Stimulated activated CD4-positive, alpha-beta T cell treated with anti-CD3 and anti-CD28 coated beads, TNF-alpha, amount 100 ng/mL, for 48 hours (primary cell): ENCODE data around the gene SPAAR.
"Not testable (repeated sequence)": the region's sequence is repeated elsewhere in the genome, so short reads cannot be mapped to it uniquely, and the experiment has no call there.

Source experiments
- DNase-seq, 3 donors: peaks; one replicate each; pipeline ENCODE4 v3.0.0-alpha.2; 2020; ENCODE audit warnings: low read depth in 3 of 3

SPAAR gene, protein sequence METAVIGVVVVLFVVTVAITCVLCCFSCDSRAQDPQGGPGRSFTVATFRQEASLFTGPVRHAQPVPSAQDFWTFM

DNA sequence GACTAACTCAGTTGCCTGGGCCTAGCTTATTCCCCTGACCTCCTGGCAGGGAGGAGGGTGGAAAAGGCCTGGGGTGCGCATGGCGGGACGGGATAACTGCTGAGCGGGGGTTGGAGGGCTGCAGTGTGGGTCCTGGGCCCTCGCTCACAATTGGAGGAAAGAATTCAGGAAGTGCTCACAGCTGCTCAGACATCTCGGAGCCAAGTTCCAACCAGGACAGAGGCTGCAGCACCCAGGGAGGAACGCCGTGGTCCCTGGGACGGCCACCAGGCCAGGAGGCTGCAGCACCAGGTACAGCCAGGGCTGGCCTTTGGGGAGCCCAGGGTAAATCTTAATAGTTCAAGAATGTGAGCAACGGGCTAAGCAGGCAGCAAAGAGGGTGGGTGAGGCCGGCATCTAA is at the start of gene SPAAR:
TSS of gene SPAAR (plus strand) at position 217 of the 400 bp plus-strand sequence. CDS start 974 bp downstream, outside the sequence.
- DNase-seq: no peak

DNA sequence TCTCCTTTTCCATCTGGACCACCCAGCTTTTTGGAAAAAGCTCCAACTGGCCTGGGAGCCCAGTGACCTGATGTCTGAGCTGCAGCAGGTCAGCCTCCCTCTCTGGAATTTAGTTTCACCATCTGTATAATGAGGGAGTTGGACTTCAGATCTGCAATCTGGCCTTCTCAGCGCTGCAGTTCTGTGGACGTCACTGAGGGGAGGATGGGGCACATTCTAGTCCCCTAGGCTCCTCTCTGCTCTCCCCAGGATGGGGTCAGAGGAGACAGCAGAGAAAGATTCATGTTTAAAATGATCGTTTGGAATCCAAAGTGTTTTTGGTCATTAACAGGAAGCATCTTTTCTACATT is 49.3 kb upstream of the SPAAR start:
- no peak for DNase-seq

DNA sequence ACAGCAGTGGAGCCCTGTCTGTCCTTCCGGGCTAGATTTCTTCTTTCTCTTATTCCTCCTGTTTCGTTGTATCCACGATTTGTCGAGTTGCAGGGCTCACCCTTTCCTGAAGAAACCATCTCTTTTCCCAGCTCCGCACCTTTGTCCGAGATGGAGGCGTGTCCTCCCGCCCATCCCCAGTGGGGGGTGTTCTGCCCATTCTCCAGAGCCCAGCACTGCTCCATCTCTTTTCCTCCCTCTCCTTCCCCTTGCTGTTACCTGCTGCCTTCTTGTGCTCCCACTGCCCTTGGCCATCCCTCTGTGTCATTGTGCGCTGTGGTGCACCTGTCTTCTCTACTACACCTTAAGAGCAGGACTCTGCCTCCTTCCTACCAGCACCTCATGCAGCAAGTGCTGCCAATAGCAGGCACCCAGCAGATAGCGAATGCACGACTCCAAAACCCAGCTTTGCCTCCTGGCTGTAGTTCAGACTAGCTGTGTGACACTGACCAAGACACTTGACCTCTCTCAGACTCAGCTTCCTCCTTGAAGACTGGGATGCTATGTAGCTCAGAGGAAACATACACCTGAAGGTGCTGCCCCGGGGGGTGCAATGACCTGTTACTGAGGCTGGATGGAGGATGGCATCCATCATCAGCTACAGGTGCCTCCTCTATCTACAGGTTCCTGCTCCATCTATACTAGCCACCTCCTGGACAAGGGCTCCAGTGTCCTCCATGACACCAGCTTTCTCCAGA is 48.0 kb upstream of the SPAAR start:
- DNase-seq: no peak

DNA sequence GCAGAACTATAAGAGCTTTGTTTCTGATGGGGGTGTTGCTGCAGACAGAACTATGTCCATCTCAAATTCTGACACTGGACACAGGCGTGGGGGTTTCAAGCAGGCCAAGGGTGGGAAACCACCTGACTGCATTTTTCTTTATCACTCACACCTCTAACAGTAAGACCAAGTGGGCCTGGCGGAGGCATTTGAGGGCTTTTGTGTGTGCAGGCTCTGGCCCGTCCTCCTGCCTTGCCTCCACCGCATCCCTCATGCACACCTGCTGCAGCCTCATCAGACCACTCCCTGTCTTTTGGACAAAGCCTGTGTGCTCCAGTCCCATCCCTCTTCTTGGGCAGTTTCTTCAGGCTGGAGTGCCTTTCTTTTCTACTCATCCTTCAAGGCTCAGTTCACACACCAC is 47.0 kb upstream of the SPAAR start:
- no peak for DNase-seq

DNA sequence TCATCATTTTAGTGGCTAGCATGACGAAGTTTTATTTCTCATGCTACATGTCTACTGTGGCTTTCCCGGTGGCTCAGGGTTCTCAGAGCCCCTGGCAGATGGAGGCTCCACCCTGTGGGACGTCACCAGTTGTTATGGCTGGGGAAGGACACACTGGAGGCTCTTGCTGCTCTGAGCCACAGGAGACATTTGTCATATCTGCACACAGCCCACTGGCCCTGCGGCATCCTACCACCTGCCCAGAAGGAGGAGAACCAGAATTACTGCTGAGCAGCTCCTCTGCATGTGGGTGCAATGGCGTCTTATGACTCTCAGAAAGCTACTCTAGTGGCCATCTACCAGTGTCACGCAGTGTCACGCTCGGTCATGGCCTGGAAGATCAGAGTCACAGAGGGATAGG is 45.7 kb upstream of the SPAAR start:
- no peak for DNase-seq

DNA sequence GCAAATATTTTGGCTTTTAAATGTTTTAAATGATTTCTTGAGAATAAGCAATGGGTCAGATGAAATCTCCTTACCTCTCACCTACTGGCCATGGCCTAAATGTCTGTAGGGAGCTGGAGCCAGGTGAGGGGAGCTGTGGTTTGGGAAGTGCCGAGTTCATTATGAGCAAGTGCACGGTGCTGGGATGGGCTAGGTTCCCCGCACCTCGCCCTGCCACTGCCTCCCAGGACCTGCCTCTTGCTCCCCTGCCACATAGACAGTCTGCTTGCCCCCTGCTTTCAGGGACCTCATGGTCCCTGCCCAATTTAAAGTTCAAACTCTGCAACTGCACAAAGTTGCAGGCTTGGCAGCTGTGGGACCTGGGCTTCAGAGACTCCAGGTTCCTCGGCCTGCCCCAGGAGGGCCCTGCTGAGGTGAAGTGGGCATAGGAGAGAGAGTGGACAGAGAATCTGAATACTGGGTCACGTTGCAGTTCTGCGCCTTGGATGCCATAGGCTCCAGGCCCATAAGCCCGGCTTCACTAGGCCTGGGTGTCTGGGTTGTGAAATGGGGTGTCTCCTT is 44.5 kb upstream of the SPAAR start:
- DNase-seq: no peak

DNA sequence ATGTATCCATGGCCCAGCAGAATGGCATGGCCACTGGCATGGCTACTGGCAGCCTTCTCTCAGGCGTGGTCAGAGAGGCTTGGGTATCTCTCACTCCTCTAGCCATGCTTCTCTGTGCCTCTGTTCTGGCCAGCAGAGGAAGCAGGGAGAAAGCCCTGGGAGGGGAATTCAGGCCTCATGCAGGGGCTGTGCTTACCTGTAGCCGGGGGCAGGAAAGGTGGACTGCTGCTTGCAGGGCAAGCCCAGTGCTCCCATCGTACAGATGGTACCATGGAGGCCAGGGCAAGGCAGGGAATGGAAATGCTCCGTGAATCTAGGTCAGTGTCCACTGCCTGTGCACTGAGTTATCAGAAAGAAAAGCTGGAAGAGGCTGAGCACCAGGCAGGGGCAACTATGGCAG is 41.8 kb upstream of the SPAAR start:
- no peak for DNase-seq

DNA sequence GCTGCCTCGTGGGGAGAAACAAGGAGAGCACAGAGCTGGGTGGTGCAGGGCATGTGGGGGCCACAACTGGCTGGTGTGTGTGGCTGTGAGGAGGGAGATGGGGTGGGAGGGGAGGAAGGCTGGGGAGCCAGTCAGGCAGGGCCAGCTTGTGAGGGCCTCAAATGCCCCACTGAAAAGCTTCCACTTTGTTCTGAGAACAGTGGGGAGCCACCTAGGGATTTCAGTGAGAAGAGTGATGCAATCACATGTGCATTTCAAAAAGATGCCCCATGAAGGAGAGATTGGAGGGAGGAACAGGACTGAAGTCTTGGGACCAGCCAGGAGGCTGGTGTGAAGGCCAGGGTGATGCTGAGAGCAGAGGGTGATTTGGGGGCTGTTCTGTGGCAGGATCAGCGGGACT is 40.4 kb upstream of the SPAAR start:
- no peak for DNase-seq

DNA sequence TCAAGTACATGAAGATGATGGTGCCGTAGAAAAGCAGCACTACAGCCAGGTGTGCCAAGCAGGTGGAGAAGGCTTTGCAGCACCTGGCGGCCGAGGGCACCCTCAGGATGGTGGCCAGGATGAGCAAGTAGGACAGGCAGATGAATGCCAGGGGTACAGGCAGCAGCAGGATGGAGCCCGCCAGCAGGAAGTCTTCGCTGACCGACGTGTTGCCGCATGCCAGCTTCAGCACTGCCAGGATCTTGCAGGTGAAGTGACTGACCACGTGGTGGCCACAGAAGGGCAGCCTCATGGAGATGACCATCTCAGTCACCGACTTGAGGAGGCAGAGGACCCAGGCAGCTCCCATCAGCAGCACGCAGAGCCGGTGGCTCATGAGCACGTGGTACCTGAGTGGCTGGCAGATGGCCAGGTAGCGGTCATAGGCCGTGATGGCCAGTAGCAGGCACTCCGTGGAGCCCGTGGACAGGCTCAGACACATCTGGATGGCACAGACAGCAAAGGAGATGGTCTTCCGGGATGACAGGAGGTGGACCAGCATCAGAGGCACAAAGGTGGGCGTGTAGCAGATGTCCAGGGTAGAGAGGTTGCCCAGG is 39.6 kb upstream of the SPAAR start:
- no peak for DNase-seq

DNA sequence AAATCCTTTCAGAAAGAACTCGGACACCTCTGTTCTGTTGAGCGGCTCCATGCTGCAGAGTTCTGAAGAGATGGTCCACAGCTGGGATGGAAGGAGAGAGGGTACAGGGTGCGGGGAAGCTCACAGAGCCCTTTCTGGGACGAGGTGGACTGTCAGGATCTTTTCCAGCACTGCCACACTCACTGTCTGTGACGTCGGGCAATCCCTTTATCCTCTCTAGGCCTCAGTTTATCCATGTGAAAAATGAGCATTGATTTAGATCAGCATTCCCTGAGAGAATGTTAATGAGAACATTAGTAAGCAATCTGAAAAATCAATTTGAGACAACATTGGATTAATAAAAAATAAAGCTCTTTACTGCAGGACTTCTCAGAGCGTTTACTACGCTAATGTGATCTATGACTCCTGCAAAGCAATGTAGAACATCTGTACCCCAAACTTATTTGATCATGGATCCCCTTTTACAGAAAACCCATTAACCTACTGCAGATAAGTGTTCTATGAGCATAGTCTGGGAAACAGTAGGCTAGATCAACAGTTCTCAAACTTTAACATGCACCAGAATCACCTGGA is 38.9 kb upstream of the SPAAR start, which contains the start of gene OR13J1:
TSS of gene OR13J1 (minus strand) at position 51 of the 573 bp plus-strand sequence. CDS start at position 51, 0 bp downstream.
- no peak for DNase-seq

DNA sequence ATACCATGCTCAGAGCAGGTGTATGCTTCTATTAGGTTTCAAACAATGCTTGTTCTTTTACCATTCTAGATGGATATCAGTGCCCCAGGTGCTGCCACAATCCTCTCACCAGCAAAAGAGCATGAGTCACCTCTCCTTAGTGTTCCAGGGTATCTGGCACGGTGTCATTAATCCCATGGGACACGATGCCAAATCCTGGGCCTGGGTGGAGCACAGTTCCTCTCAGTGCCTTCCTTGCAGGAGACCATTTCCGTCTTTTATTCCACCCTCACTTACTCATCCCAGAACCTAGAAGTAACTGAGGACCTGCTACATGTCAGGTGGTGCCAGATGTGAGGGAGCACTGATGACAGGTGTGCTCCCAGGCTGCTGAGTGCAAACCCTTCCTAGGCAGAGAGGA is 37.7 kb upstream of the SPAAR start:
- DNase-seq: no peak

DNA sequence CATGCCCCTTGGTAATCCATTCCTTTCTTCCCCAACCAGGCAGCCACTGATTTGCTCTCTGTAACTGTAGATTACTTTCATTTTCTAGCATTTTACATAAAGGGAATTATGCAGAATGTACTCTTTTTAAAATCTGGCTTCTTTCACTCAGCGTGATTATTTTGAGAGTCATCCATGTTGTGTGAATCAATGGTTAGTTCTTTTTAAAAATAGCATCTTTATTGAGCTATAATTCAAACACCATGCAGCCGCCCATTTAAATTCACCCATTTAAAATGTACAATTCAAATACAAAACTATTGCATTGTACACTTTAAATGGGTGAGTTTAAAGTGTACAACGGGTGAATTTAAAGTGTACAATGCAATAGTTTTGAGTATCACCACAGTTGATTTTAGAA is 36.8 kb upstream of the SPAAR start:
- no peak for DNase-seq

DNA sequence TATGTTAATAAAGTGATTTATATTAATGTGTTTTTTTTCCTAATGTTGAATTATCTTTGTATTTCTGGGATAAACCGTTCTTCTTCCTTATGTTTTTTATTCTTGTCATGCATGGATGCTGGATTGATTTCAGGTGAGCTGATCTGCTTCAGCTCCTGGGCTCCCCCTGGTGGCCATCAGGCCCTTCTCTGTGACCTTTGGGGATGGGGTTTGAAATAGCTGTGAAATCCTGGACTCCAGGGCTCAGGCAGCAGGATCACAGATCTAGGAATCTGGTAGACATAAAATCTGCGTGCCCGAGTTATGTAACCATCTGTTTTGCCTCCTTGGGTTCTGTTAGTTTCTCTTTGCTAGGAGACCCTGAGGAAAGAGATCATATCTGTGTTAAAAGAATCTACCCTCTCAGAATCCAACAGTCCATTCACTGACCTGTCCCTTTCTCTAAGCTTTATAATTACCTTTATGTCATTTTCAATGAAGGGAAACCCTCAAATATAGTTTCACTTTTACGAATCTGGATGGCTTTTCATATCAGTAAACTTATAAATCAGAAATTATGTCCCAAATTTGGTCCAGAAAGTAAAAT is 26.9 kb upstream of the SPAAR start:
- DNase-seq: peak; percentile 59 to 78 (median 71)

DNA sequence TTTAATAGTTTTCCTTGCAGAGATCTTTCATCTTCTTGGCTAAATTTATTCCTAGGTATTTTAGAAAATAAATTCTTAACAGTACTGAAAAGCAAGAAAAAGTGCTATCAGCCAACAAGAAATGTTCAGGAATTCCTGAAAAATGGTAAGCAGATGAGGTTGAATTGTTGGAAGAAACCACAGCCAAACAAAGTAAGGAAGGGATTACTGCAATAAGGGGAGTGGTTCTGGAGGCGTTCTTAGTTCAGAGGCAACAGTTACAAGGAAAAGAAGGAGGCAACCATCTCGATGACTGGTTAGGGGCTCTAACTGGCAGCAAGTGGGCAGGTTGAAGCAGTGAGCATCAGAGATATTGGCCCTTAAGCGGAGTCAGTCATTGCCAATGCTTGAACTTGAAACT is 26.3 kb upstream of the SPAAR start:
- no peak for DNase-seq

DNA sequence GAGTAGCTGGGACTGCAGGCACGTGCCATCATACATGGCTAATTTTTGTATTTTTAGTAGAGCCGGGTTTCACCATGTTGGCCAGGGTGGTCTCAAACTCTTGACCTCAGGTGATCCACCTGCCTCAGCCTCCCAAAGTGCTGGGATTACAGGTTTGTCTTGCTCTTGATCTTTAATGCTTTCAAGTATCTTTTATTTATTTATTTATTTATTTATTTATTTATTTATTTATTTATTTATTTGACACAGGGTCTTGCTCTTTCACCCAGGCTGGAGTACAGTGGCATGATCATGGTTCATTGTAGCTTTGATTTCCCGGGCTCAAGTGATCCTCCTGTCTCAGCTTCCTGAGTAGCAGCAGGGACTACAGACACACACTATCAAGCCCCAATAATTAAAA is 24.4 kb upstream of the SPAAR start:
- DNase-seq: not testable (repeated sequence)

DNA sequence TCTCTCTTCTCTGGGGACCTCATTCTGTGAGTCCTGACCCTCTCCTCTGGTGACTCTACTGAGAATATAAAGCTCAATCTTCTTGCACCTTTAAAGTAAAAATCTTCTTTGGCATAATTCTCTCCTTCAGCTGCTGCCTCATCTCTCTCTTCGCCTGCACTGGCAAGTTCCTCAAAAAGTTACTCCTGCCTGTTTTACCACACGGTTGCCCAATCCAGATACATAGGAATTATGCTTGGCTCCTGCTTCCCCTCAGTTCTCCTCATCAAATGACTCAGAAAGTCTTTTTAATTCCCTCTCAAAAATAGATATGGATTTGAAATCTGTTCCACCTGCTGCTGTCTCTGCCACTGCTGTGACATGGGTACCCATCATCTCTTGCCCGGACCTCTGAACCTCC is 17.6 kb upstream of the SPAAR start:
- DNase-seq: no peak

DNA sequence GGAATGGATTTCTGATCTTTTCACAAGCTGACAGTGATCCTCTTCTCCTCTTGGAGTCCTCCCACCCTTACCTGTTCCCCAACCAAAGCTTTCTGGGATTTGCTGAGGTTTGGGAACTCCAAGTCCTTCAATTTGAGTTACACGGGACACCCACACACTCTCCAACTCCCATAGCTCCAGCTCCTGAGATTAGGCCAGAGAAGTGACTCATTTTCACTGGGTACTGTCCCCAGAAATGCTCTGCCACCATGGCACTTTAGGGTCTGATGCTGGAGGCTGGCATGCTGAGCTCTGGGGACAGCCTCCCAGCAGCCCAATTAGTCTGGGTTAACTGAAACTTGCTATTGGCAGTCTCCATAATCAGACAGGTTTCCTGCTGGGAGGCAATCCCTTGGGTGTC is 17.2 kb upstream of the SPAAR start:
- DNase-seq: no peak

DNA sequence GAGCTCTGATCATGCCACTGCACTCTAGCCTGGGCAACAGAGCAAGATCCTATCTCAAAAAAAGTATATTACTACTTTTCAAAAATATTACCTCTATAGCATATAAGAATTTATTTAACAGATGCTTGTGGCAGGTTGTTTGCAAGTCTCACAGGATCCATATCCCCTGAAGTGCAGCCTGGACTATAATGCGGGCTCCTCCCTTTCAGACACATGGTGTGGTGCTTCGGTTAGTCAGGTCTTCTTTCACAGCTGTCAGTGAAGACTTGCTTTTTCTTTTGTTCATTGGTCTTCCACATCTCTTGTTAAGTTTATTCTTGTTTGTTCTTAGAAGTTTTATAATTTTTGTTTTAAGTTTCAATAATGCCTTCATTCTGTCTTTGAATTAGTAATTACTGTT is 12.7 kb upstream of the SPAAR start:
- DNase-seq: no peak

DNA sequence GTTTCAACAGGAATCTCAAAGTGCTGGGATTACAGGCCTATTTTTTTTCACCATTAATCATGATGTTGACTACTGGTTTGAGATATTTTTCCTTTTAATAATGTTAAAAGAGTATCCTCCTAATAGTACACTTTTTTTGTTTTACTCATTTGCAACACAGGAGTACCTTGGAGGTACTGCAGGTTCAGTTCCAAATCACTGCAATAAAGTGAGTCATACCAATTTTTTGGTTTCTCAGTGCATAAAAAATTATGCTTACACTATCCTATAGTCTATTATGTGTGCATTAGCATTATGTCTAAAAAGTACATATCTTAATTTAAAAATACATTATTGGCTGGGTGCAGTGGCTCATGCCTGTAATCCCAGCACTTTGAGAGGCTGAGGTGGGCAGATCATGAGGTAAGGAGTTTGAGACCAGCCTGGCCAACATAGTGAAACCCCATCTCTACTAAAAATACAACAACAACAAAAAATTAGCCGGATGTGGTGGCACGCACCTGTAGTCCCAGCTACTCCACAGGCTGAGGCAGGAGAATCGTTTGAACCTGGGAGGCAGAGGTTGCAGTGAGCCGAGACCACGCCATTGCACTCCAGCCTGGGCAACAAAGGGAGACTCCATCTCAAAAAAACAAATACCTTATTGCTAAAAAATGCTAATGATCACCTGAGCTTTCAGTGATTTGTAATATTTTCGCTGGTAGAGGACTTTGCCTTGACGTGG is 11.8 kb upstream of the SPAAR start:
- DNase-seq: not testable (repeated sequence)

DNA sequence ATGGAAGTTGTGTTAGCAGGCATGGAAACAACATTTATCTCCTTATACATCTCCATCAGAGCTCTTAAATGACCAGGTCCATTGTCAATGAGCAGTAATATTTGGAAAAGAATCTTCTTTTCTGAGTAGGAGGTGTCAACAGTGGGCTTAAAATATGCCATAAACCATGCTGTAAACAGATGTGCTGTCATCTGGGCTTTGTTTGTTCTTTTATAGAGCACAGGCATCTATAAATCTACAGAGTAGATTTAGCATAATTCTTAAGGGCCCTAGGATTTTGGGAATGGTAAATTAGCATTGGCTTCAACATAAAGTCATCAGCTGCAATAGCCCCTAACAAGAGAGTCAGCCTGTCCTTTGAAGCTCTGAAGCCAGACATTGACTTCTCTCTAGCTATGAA is 11.0 kb upstream of the SPAAR start:
- no peak for DNase-seq

DNA sequence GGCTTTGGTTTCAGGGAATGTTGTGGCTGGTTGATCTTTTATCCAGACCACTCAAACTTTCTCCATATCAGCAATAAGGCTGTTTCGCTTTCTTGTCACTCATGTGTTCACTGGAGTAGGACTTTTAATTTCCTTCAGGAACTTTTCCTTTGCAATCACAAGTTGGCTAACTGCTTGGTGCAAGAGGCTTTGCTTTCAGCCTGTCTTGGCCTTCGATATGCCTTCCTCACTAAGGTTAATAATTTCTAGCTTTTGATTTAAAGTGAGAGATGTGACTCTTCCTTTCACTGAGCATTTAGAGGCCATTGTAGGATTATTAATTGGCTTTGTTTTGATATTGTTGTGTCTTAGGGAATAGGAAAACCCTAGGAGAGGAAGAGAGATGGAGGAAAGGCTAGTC is 10.3 kb upstream of the SPAAR start:
- no peak for DNase-seq

DNA sequence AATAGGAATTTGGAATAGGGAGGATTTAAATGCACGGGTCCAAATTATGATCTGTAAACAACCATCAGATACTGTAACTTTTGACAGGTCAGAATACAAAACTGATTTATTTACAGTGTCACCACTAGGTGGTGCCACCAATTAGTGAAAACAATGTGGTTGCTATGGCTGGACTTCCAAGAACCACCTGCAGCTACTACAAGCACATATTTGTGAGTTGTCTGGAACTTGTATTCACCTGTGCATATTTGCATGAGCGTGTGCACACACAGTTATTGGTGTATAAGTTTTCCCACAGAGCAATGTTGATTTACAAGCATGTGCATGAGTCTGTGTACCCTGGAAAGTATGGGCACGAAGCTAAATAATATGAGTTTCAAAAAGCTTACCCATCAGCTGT is 6.2 kb upstream of the SPAAR start:
- DNase-seq: no peak
